ENCODE results near the gene CACNG4.

CACNG4 gene

GRCh38 chr17:66929591-66929990, 34.9 kb upstream of the CACNG4 start:
- H3K9me3 ChIP-seq (ENCODE audit: control insufficient read depth, low read length) = no peaks in the 10 kb centered on the region
- no peaks in the 10 kb centered on the region for H3K4me1 ChIP-seq (ENCODE audit: control insufficient read depth, insufficient read depth, low read length, poor library complexity, severe bottlenecking)
- no peak for DNase-seq
- no peaks in the 10 kb centered on the region for H3K36me3 ChIP-seq (ENCODE audit: control insufficient read depth, insufficient read depth, low read length)
- no peak overlapping the region for H3K27ac ChIP-seq (ENCODE audit: insufficient read depth, low read length, poor library complexity, severe bottlenecking)
- H3K4me3 ChIP-seq (ENCODE audit: insufficient read depth, low read depth, low read length, poor library complexity, severe bottlenecking) = no peak overlapping the region
- no peaks in the 10 kb centered on the region for H3K27me3 ChIP-seq (replicated peaks; ENCODE audit: control insufficient read depth, insufficient read depth, low read length, poor library complexity, severe bottlenecking)

GRCh38 chr17:66930933-66931332, 33.6 kb upstream of the CACNG4 start:
- Histone ChIP-seq H3K27me3 (replicated peaks; ENCODE audit: control insufficient read depth, insufficient read depth, low read length, poor library complexity, severe bottlenecking) (no peaks in the 10 kb centered on the region), H3K36me3 (ENCODE audit: control insufficient read depth, insufficient read depth, low read length) (no peaks in the 10 kb centered on the region), H3K4me1 (ENCODE audit: control insufficient read depth, insufficient read depth, low read length, poor library complexity, severe bottlenecking) (no peaks in the 10 kb centered on the region), H3K27ac (ENCODE audit: insufficient read depth, low read length, poor library complexity, severe bottlenecking) (no peak overlapping the region), H3K9me3 (ENCODE audit: control insufficient read depth, low read length) (no peaks in the 10 kb centered on the region), H3K4me3 (ENCODE audit: insufficient read depth, low read depth, low read length, poor library complexity, severe bottlenecking) (no peak overlapping the region)
- DNase-seq = no peak

- Histone ChIP-seq H3K4me1 (ENCODE audit: control insufficient read depth, insufficient read depth, low read length, poor library complexity, severe bottlenecking) (no peaks in the 10 kb centered on the region), H3K27ac (ENCODE audit: insufficient read depth, low read length, poor library complexity, severe bottlenecking) (no peak overlapping the region), H3K9me3 (ENCODE audit: control insufficient read depth, low read length) (no peaks in the 10 kb centered on the region), H3K27me3 (replicated peaks; ENCODE audit: control insufficient read depth, insufficient read depth, low read length, poor library complexity, severe bottlenecking) (no peaks in the 10 kb centered on the region), H3K36me3 (ENCODE audit: control insufficient read depth, insufficient read depth, low read length) (no peaks in the 10 kb centered on the region), H3K4me3 (ENCODE audit: insufficient read depth, low read depth, low read length, poor library complexity, severe bottlenecking) (no peak overlapping the region)
- DNase-seq = no peak
Measured at GRCh38 chr17:66932311-66932710, 32.2 kb upstream of the CACNG4 start.

GRCh38 chr17:66934040-66934439, 30.5 kb upstream of the CACNG4 start:
- no peak for DNase-seq
- Histone ChIP-seq H3K27me3 (replicated peaks; ENCODE audit: control insufficient read depth, insufficient read depth, low read length, poor library complexity, severe bottlenecking) (no peaks in the 10 kb centered on the region), H3K4me3 (ENCODE audit: insufficient read depth, low read depth, low read length, poor library complexity, severe bottlenecking) (no peak overlapping the region), H3K4me1 (ENCODE audit: control insufficient read depth, insufficient read depth, low read length, poor library complexity, severe bottlenecking) (no peaks in the 10 kb centered on the region), H3K9me3 (ENCODE audit: control insufficient read depth, low read length) (no peaks in the 10 kb centered on the region), H3K36me3 (ENCODE audit: control insufficient read depth, insufficient read depth, low read length) (no peaks in the 10 kb centered on the region), H3K27ac (ENCODE audit: insufficient read depth, low read length, poor library complexity, severe bottlenecking) (no peak overlapping the region)

DNA sequence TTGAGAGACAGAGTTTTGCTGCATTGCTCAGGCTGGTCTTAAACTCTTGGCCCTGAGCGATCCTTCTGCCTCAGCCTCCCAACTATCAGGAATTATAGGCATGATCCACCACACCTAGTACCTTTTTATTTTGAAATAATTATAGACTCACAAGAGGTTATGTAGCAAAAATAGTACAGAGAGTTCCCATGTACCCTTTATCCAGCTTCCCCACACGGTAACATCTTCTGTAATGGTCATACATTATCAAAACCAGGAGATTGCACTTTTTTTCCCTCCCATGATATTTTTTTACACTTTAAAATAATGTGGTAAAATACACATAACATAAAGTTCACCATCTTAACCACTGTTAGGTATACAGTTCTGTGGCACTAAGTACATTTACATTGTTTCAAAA, 28.8 kb upstream of the CACNG4 start:
- Histone ChIP-seq H3K27ac (ENCODE audit: insufficient read depth, low read length, poor library complexity, severe bottlenecking) (no peak overlapping the region), H3K36me3 (ENCODE audit: control insufficient read depth, insufficient read depth, low read length) (no peaks in the 10 kb centered on the region), H3K4me1 (ENCODE audit: control insufficient read depth, insufficient read depth, low read length, poor library complexity, severe bottlenecking) (no peaks in the 10 kb centered on the region), H3K9me3 (ENCODE audit: control insufficient read depth, low read length) (no peaks in the 10 kb centered on the region), H3K4me3 (ENCODE audit: insufficient read depth, low read depth, low read length, poor library complexity, severe bottlenecking) (no peak overlapping the region), H3K27me3 (replicated peaks; ENCODE audit: control insufficient read depth, insufficient read depth, low read length, poor library complexity, severe bottlenecking) (no peaks in the 10 kb centered on the region)
- no peak for DNase-seq

- no peaks in the 10 kb centered on the region for H3K36me3 ChIP-seq (ENCODE audit: control insufficient read depth, insufficient read depth, low read length)
- H3K27ac ChIP-seq (ENCODE audit: insufficient read depth, low read length, poor library complexity, severe bottlenecking) = no peak overlapping the region
- no peak for DNase-seq
- H3K27me3 ChIP-seq (replicated peaks; ENCODE audit: control insufficient read depth, insufficient read depth, low read length, poor library complexity, severe bottlenecking) = no peaks in the 10 kb centered on the region
- no peaks in the 10 kb centered on the region for H3K9me3 ChIP-seq (ENCODE audit: control insufficient read depth, low read length)
- no peaks in the 10 kb centered on the region for H3K4me1 ChIP-seq (ENCODE audit: control insufficient read depth, insufficient read depth, low read length, poor library complexity, severe bottlenecking)
- H3K4me3 ChIP-seq (ENCODE audit: insufficient read depth, low read depth, low read length, poor library complexity, severe bottlenecking) = no peak overlapping the region
Measured at GRCh38 chr17:66938656-66939055, 25.9 kb upstream of the CACNG4 start.

GRCh38 chr17:66939461-66940114, 24.9 kb upstream of the CACNG4 start:
- Histone ChIP-seq H3K27me3 (replicated peaks; ENCODE audit: control insufficient read depth, insufficient read depth, low read length, poor library complexity, severe bottlenecking) (no peaks in the 10 kb centered on the region), H3K9me3 (ENCODE audit: control insufficient read depth, low read length) (no peaks in the 10 kb centered on the region), H3K36me3 (ENCODE audit: control insufficient read depth, insufficient read depth, low read length) (no peaks in the 10 kb centered on the region), H3K27ac (ENCODE audit: insufficient read depth, low read length, poor library complexity, severe bottlenecking) (no peak overlapping the region), H3K4me3 (ENCODE audit: insufficient read depth, low read depth, low read length, poor library complexity, severe bottlenecking) (no peak overlapping the region), H3K4me1 (ENCODE audit: control insufficient read depth, insufficient read depth, low read length, poor library complexity, severe bottlenecking) (no peaks in the 10 kb centered on the region)
- DNase-seq = no peak

GRCh38 chr17:66941249-66941648, 23.3 kb upstream of the CACNG4 start:
- no peak for DNase-seq
- Histone ChIP-seq H3K27ac (ENCODE audit: insufficient read depth, low read length, poor library complexity, severe bottlenecking) (no peak overlapping the region), H3K36me3 (ENCODE audit: control insufficient read depth, insufficient read depth, low read length) (no peaks in the 10 kb centered on the region), H3K27me3 (replicated peaks; ENCODE audit: control insufficient read depth, insufficient read depth, low read length, poor library complexity, severe bottlenecking) (peaks cover 9% of the 10 kb centered on the region), H3K4me3 (ENCODE audit: insufficient read depth, low read depth, low read length, poor library complexity, severe bottlenecking) (no peak overlapping the region), H3K4me1 (ENCODE audit: control insufficient read depth, insufficient read depth, low read length, poor library complexity, severe bottlenecking) (no peaks in the 10 kb centered on the region), H3K9me3 (ENCODE audit: control insufficient read depth, low read length) (no peaks in the 10 kb centered on the region)

GRCh38 chr17:66941773-66942450, 22.6 kb upstream of the CACNG4 start:
- DNase-seq = no peak
- H3K9me3 ChIP-seq (ENCODE audit: control insufficient read depth, low read length) = no peaks in the 10 kb centered on the region
- no peaks in the 10 kb centered on the region for H3K36me3 ChIP-seq (ENCODE audit: control insufficient read depth, insufficient read depth, low read length)
- no peaks in the 10 kb centered on the region for H3K4me1 ChIP-seq (ENCODE audit: control insufficient read depth, insufficient read depth, low read length, poor library complexity, severe bottlenecking)
- H3K4me3 ChIP-seq (ENCODE audit: insufficient read depth, low read depth, low read length, poor library complexity, severe bottlenecking) = no peak overlapping the region
- peaks cover 11% of the 10 kb centered on the region for H3K27me3 ChIP-seq (replicated peaks; ENCODE audit: control insufficient read depth, insufficient read depth, low read length, poor library complexity, severe bottlenecking)
- H3K27ac ChIP-seq (ENCODE audit: insufficient read depth, low read length, poor library complexity, severe bottlenecking) = no peak overlapping the region

DNA sequence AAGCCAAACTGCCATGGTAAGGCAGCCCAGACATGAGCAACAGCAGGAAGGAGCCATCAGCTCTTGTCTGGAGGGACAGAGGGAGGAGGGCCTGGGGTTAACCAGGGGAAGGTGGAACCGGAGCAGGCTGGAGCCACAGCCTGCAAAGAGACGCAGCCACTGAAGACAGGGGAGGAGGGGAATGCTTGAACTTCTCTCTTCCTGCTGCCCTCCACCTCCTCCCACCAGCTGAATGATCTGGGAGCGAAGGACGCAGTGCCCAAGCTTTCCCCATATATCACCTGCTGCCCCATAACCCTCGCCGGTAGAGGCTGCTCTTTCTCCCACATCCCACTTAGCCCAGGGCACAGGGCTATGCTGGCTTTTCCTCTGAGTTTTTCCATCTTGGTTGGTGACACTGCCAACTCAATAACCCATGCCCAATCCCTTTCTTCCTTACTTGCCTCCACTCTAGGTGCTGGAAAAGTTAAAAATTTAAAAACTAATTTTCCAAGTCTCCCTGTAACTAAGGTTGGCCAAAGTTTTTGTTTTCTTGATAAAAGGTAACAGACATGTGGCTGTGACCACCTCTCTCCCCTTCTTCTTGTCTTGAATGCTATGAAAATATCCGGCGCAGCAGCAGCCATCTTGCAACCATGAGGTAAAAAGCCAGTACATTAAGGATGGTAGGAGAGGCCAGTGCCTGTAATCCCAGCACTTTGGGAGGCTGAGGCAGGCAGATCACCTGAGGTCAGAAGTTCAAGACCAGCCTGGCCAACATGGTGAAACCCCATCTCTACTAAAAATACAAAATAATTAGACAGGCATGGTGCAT, 21.8 kb upstream of the CACNG4 start:
- Histone ChIP-seq H3K4me3 (ENCODE audit: insufficient read depth, low read depth, low read length, poor library complexity, severe bottlenecking) (no peak overlapping the region), H3K36me3 (ENCODE audit: control insufficient read depth, insufficient read depth, low read length) (no peaks in the 10 kb centered on the region), H3K27me3 (replicated peaks; ENCODE audit: control insufficient read depth, insufficient read depth, low read length, poor library complexity, severe bottlenecking) (peaks cover 11% of the 10 kb centered on the region), H3K27ac (ENCODE audit: insufficient read depth, low read length, poor library complexity, severe bottlenecking) (no peak overlapping the region), H3K4me1 (ENCODE audit: control insufficient read depth, insufficient read depth, low read length, poor library complexity, severe bottlenecking) (no peaks in the 10 kb centered on the region), H3K9me3 (ENCODE audit: control insufficient read depth, low read length) (no peaks in the 10 kb centered on the region)
- DNase-seq = no peak
